B cell (primary cell): ENCODE data around the gene CLOCK. TPM values are rescaled to one million over a fixed set of nuclear protein-coding genes. Genes with fewer than 3 reads are reported as not detected.

ENCODE experiments used
- ATAC-seq: fragments of 200-7000 bp; cut with Tn5 transposase; one replicate; pipeline ENCODE4 v1.10.0; 2021; ENCODE audit warnings: low read depth, mild to moderate bottlenecking, moderate number of reproducible peaks, moderate library complexity
- CTCF ChIA-PET: fragments of 350-600 bp; sonication (Branson Sonifier 250); formaldehyde crosslinking; loops from one replicate; lab custom pipeline; 2021; ENCODE audit warnings: antibody characterized with exemption, inconsistent platforms; lab: Charles Lee
- POLR2A ChIA-PET: fragments of 350-600 bp; sonication (Branson Sonifier 250); formaldehyde crosslinking; loops from one replicate; lab custom pipeline; 2021; ENCODE audit warnings: antibody characterized with exemption; lab: Charles Lee
- DNase-seq: peaks from one replicate; pipeline ENCODE4 v3.0.0; 2013
- H2AFZ ChIP-seq: 2 replicates; pipeline ENCODE4 v1.6.1; 2012; ENCODE audit warnings: mild to moderate bottlenecking, low read depth, low read length; ENCODE audit not compliant: insufficient read depth, poor library complexity, severe bottlenecking
- H3K27ac ChIP-seq, 2 donors: 1 replicate in 1 of 2; 2 replicates in 1 of 2; pipeline ENCODE4 v1.5.1; 2012 to 2013; ENCODE audit warnings: low read length in 2 of 2, mild to moderate bottlenecking in 2 of 2, moderate library complexity in 1 of 2
- H3K27me3 ChIP-seq, 4 experiments: fragments of 200-600 bp in 1 of 4; sonication (generic) in 1 of 4; replicated peaks in 1 of 4; 1 replicate in 2 of 4; 2 replicates in 2 of 4; pipeline versions ENCODE4 v1.6.1 to v1.7.0; 2013 to 2016; ENCODE audit warnings: low read length in 3 of 4, mild to moderate bottlenecking in 2 of 4, mixed read lengths in 1 of 4, moderate library complexity in 1 of 4; ENCODE audit not compliant: insufficient read depth in 4 of 4, control insufficient read depth in 3 of 4; ENCODE audit errors: control extremely low read depth in 1 of 4
- H3K36me3 ChIP-seq, 2 experiments: replicated peaks in 1 of 2; 1 replicate in 1 of 2; 2 replicates in 1 of 2; pipeline versions ENCODE4 v1.6.1 to v1.7.1; 2013; ENCODE audit warnings: low read length in 1 of 2; ENCODE audit not compliant: insufficient read depth in 2 of 2, control insufficient read depth in 1 of 2; ENCODE audit errors: control extremely low read depth in 1 of 2, extremely low read depth in 1 of 2
- H3K4me1 ChIP-seq, 2 donors: fragments of 200-600 bp in 1 of 2; sonication (generic) in 1 of 2; 1 replicate in 1 of 2; 2 replicates in 1 of 2; pipeline versions ENCODE4 v1.5.1 to v1.6.1; 2013 to 2017; ENCODE audit warnings: low read length in 2 of 2; ENCODE audit not compliant: control insufficient read depth in 2 of 2, insufficient read depth in 2 of 2
- H3K4me2 ChIP-seq: replicated peaks from 2 replicates; pipeline ENCODE3; 2012; ENCODE audit warnings: mild to moderate bottlenecking, low read depth, low read length; ENCODE audit not compliant: poor library complexity, severe bottlenecking
- H3K4me3 ChIP-seq, 5 experiments: fragments of 200-600 bp in 1 of 5; sonication (generic) in 1 of 5; 1 replicate in 3 of 5; 2 replicates in 2 of 5; pipeline versions ENCODE4 v1.5.1 to v1.7.0; 2011 to 2016; ENCODE audit warnings: low read length in 4 of 5, mild to moderate bottlenecking in 4 of 5, low read depth in 2 of 5, control low read depth in 1 of 5, moderate library complexity in 1 of 5; ENCODE audit not compliant: insufficient read depth in 1 of 5; ENCODE audit errors: control extremely low read depth in 1 of 5, extremely low read depth in 1 of 5
- H3K79me2 ChIP-seq: fragments of 200-600 bp; sonication (generic); one replicate; pipeline ENCODE4 v1.6.0; 2016; ENCODE audit warnings: low read length; ENCODE audit not compliant: control insufficient read depth, insufficient read depth
- H3K9ac ChIP-seq: fragments of 200-600 bp; sonication (generic); 2 replicates; pipeline ENCODE4 v1.6.1; 2017; ENCODE audit warnings: mild to moderate bottlenecking, low read length, moderate library complexity
- H3K9me3 ChIP-seq, 3 donors: one replicate each; pipeline versions ENCODE4 v1.6.1 to v1.7.1; 2013; ENCODE audit warnings: low read length in 2 of 3; ENCODE audit not compliant: control insufficient read depth in 2 of 3, insufficient read depth in 1 of 3; ENCODE audit errors: control extremely low read depth in 1 of 3
- H4K20me1 ChIP-seq: 2 replicates; pipeline ENCODE4 v1.6.0; 2012; ENCODE audit warnings: mild to moderate bottlenecking, low read length; ENCODE audit not compliant: insufficient read depth, control insufficient read depth, poor library complexity, severe bottlenecking
- H3K27ac Mint-ChIP-seq: one replicate; pipeline ENCODE4 v1.8.0; 2021; ENCODE audit warnings: mixed read lengths
- H3K27me3 Mint-ChIP-seq: one replicate; pipeline ENCODE4 v1.8.0; 2021; ENCODE audit warnings: mixed read lengths
- H3K4me1 Mint-ChIP-seq: one replicate; pipeline ENCODE4 v1.8.0; 2021; ENCODE audit warnings: mixed read lengths
- H3K4me3 Mint-ChIP-seq: one replicate; pipeline ENCODE4 v1.8.0; 2021; ENCODE audit warnings: mixed read lengths
- H3K9me3 Mint-ChIP-seq: one replicate; pipeline ENCODE4 v1.8.0; 2022; ENCODE audit warnings: mixed read lengths; ENCODE audit not compliant: insufficient read depth
- CTCF ChIP-seq: fragments of 200-600 bp; IDR thresholded peaks from one replicate; pipeline ENCODE4 v1.8.0; 2022; ENCODE audit warnings: antibody characterized with exemption, mild to moderate bottlenecking
- EZH2 ChIP-seq: IDR thresholded peaks from 2 replicates; pipeline ENCODE4 v1.6.1; 2012; ENCODE audit warnings: borderline replicate concordance, low read depth, mild to moderate bottlenecking, moderate library complexity, low read length; ENCODE audit not compliant: insufficient read depth, poor library complexity, severe bottlenecking
- WGBS: methylation state at CpG from one replicate; pipeline ENCODE4 v1.1.5; 2013; ENCODE audit warnings: missing lambda C conversion rate; ENCODE audit not compliant: insufficient coverage; 5-methylcytosine and 5-hydroxymethylcytosine counted together
- intact Hi-C: fragments of 100-400 bp; cut with micrococcal nuclease; formaldehyde crosslinking; loops from one replicate; pipeline ENCODE4 v1.10.0; 2022
- polyA plus RNA-seq: library from polyadenylated mRNA; depleted of rRNA; stranded (reverse); fragments of >200 nt; gene quantifications from 2 replicates; pipeline ENCODE4 v1.2.3, GENCODE V29; 2012
- total RNA-seq, 2 donors: library from RNA; stranded (reverse); fragments of 120-200 nt in 1 of 2; gene quantifications; 1 replicate in 1 of 2; 2 replicates in 1 of 2; pipeline versions ENCODE4 v1.2.3 to v1.2.4, GENCODE V29; 2013 to 2022

Gene CLOCK
- total and polyA plus RNA-seq, 2 donors (not counting 1 experiment from before 2014, with no cell fraction given) = 2.8 to 14.2 TPM

DNA sequence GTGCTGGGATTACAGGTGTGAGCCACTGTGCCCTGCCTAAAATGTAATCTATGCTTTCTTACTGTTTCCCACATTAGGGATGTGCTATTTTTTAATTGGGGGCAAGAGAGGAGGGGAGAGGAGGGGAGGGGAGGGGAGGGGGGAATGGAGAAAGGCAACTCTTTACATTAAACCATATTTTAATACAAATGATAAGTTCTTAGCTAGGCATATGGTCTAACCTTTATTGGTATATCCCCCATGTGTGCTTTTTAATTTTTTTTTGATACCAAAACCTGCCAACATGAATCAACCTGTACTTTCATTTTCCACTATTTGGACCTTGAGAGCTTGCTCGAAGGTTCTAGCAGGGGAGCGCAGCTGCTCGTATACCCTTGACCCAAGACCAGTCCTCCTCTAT lies 6.4 kb downstream of the CLOCK start:
- Histone ChIP-seq H3K79me2 (peaks cover 50% of the 10 kb centered on the region), H3K4me2 (no peak overlapping the region), H3K27me3 (no peaks in the 10 kb centered on the region), H3K4me1 (peaks cover 0 to 4% of the 10 kb centered on the region in 2 donors), H2AFZ (no peak overlapping the region), H3K27ac (no peak overlapping the region), H3K4me3 (no peak overlapping the region), H3K9me3 (peaks cover 0 to 4% (median 0%) of the 10 kb centered on the region in 3 donors), H3K9ac (no peak overlapping the region), H4K20me1 (peaks cover 12% of the 10 kb centered on the region), H3K36me3 (no peaks in the 10 kb centered on the region)
- ChIA-PET POLR2A (interaction anchor here (0.5 kb wide), 1 partner anchor 141 kb away, joined by 3 read pairs; no protein-coding TSS in a partner anchor), CTCF (no interaction called here)
- Mint-ChIP-seq H3K27me3 (no peaks in the 10 kb centered on the region), H3K27ac (no peak overlapping the region), H3K9me3 (no peaks in the 10 kb centered on the region), H3K4me1 (peaks cover 26% of the 10 kb centered on the region), H3K4me3 (no peak overlapping the region)
- intact Hi-C loops = loop anchor here (5.0 to 10.0 kb wide), 2 partner anchors 327 to 925 kb away; partner anchors contain the start of gene SRP72
- ATAC-seq = no peak
- 100% methylated on average over 3 of the region's 3 CpGs for WGBS
- no peak for DNase-seq
- TF ChIP-seq EZH2 (no peak), CTCF (no peak)

GRCh38 chr4:55539658-55540057 lies 7.1 kb downstream of the CLOCK start:
- no peak overlapping the region for H3K27ac Mint-ChIP-seq
- peaks cover 12% of the 10 kb centered on the region for H4K20me1 ChIP-seq
- H3K27me3 Mint-ChIP-seq = no peaks in the 10 kb centered on the region
- no peak for ATAC-seq
- no peaks in the 10 kb centered on the region for H3K27me3 ChIP-seq
- no peak overlapping the region for H3K4me3 ChIP-seq
- DNase-seq = no peak
- H3K27ac ChIP-seq = no peak overlapping the region
- no peak for TF ChIP-seq CTCF
- no peak for TF ChIP-seq EZH2
- peaks cover 0 to 4% (median 0%) of the 10 kb centered on the region in 3 donors for H3K9me3 ChIP-seq
- ChIA-PET CTCF (no interaction called here), POLR2A (no interaction called here)
- H2AFZ ChIP-seq = no peak overlapping the region
- intact Hi-C loops = loop anchor here (5.0 to 10.0 kb wide), 2 partner anchors 328 to 925 kb away; partner anchors contain the start of gene SRP72
- H3K36me3 ChIP-seq = no peaks in the 10 kb centered on the region
- no peak overlapping the region for H3K9ac ChIP-seq
- peaks cover 0 to 4% of the 10 kb centered on the region in 2 donors for H3K4me1 ChIP-seq
- no peaks in the 10 kb centered on the region for H3K9me3 Mint-ChIP-seq
- H3K4me1 Mint-ChIP-seq = peaks cover 21% of the 10 kb centered on the region
- H3K4me2 ChIP-seq = no peak overlapping the region
- WGBS = 100% methylated on average over 1 of the region's 2 CpGs
- H3K4me3 Mint-ChIP-seq = no peak overlapping the region
- peaks cover 55% of the 10 kb centered on the region for H3K79me2 ChIP-seq
